ENCODE data around the gene MXD4. TPM values are rescaled to one million over a fixed set of nuclear protein-coding genes. Genes with fewer than 3 reads are reported as not detected.

Gene MXD4
- polyA plus RNA-seq, 1 donor (not counting 4 experiments of a cell fraction or from before 2014, with no cell fraction given) = 26.0 TPM

- no peaks in the 10 kb centered on the region for H3K9me3 ChIP-seq (ENCODE audit: control insufficient read depth, low read depth, low read length)
- H4K20me1 ChIP-seq (ENCODE audit: control insufficient read depth, extremely low read depth, insufficient read depth, low read length) = no peaks in the 10 kb centered on the region
- H3K9me1 ChIP-seq (ENCODE audit: control insufficient read depth, extremely low read depth, insufficient read depth, low read length) = no peaks in the 10 kb centered on the region
- DNase-seq (ENCODE audit: low read depth, low spot score) (no peak), FAIRE-seq (no peak)
- no peak overlapping the region for H3K4me3 ChIP-seq (ENCODE audit: control insufficient read depth in 2 of 3, extremely low read depth in 1 of 3, insufficient read depth in 2 of 3, low read depth in 1 of 3, low read length in 3 of 3)
- no peak overlapping the region for H3K4me2 ChIP-seq (ENCODE audit: control insufficient read depth, extremely low read depth, insufficient read depth, low read depth, low read length)
- H3K27me3 ChIP-seq (ENCODE audit: control insufficient read depth, extremely low read depth, insufficient read depth, low read length) = no peaks in the 10 kb centered on the region
- no peaks in the 10 kb centered on the region for H3K4me1 ChIP-seq (ENCODE audit: control insufficient read depth, extremely low read depth, insufficient read depth, low read length)
- H3K27ac ChIP-seq (ENCODE audit: control insufficient read depth, insufficient read depth, low read length) = no peak overlapping the region
- dilution Hi-C loops (cut with MboI; ENCODE audit: extremely low pct_ligation_motif_present, low sequenced_read_pairs) = no loop called here
- no peak overlapping the region for H2AFZ ChIP-seq (ENCODE audit: control insufficient read depth, low read length)
- no peak for TF ChIP-seq CTCF (optimal IDR thresholded peaks at IDR 0.05 in 1 of 3, IDR thresholded peaks at IDR 0.05 in 1 of 3, conservative IDR thresholded peaks at IDR 0.05 in 1 of 3; ENCODE audit: extremely low read depth in 1 of 3, insufficient read depth in 2 of 3, low read length in 3 of 3)
- no peak for TF ChIP-seq EZH2 (IDR thresholded peaks at IDR 0.05; ENCODE audit: low read length)
- no peaks in the 10 kb centered on the region for H3K36me3 ChIP-seq (ENCODE audit: control insufficient read depth in 2 of 2, extremely low read depth in 1 of 2, insufficient read depth in 2 of 2, low read length in 2 of 2)
- H3K79me2 ChIP-seq (ENCODE audit: control insufficient read depth, insufficient read depth, low read length) = no peaks in the 10 kb centered on the region
- no peak overlapping the region for H3K9ac ChIP-seq (ENCODE audit: control insufficient read depth, extremely low read depth, insufficient read depth, low read length)
Measured at GRCh38 chr4:2270341-2271165, 8.6 kb upstream of the MXD4 start.

DNA sequence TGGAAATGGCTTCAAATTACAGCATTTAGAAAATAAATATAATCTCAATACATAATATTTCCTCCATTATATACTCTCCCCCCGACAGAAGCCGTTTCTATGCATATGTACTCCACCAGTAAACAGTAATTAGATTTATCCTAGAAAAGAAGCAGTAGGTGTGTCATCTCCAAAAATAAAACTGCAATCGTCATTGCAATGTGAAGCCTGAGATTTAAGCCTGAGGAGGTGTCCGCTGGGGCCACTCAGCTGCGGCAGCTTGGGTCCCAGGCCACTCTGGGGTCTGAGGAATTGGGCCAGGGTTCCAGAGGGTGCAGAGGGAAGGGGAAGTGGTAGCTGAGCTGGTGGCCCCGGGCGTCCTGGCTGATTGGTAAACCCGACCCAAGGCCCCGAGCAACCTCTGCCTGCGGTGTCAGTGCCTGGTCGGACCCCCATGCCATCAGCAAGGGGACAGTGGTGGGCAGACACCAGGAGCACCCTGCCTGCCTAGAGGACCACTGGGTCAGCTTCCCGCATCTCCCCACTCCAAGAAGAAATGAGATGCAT lies 7.8 kb upstream of the MXD4 start:
- Histone ChIP-seq H3K27ac (ENCODE audit: control insufficient read depth, insufficient read depth, low read length) (no peak overlapping the region), H3K79me2 (ENCODE audit: control insufficient read depth, insufficient read depth, low read length) (no peaks in the 10 kb centered on the region), H2AFZ (ENCODE audit: control insufficient read depth, low read length) (no peak overlapping the region), H3K9me3 (ENCODE audit: control insufficient read depth, low read depth, low read length) (no peaks in the 10 kb centered on the region), H3K4me3 (ENCODE audit: control insufficient read depth in 2 of 3, extremely low read depth in 1 of 3, insufficient read depth in 2 of 3, low read depth in 1 of 3, low read length in 3 of 3) (no peak overlapping the region), H3K4me1 (ENCODE audit: control insufficient read depth, extremely low read depth, insufficient read depth, low read length) (no peaks in the 10 kb centered on the region), H3K9ac (ENCODE audit: control insufficient read depth, extremely low read depth, insufficient read depth, low read length) (no peak overlapping the region), H3K9me1 (ENCODE audit: control insufficient read depth, extremely low read depth, insufficient read depth, low read length) (no peaks in the 10 kb centered on the region), H3K4me2 (ENCODE audit: control insufficient read depth, extremely low read depth, insufficient read depth, low read depth, low read length) (no peak overlapping the region), H3K36me3 (ENCODE audit: control insufficient read depth in 2 of 2, extremely low read depth in 1 of 2, insufficient read depth in 2 of 2, low read length in 2 of 2) (no peaks in the 10 kb centered on the region), H3K27me3 (ENCODE audit: control insufficient read depth, extremely low read depth, insufficient read depth, low read length) (no peaks in the 10 kb centered on the region), H4K20me1 (ENCODE audit: control insufficient read depth, extremely low read depth, insufficient read depth, low read length) (no peaks in the 10 kb centered on the region)
- FAIRE-seq = no peak
- TF ChIP-seq CTCF (optimal IDR thresholded peaks at IDR 0.05 in 1 of 3, IDR thresholded peaks at IDR 0.05 in 1 of 3, conservative IDR thresholded peaks at IDR 0.05 in 1 of 3; ENCODE audit: extremely low read depth in 1 of 3, insufficient read depth in 2 of 3, low read length in 3 of 3) = no peak
- TF ChIP-seq EZH2 (IDR thresholded peaks at IDR 0.05; ENCODE audit: low read length) = no peak
- dilution Hi-C loops (cut with MboI; ENCODE audit: extremely low pct_ligation_motif_present, low sequenced_read_pairs) = no loop called here
- DNase-seq (ENCODE audit: low read depth, low spot score) = no peak

All from keratinocyte (primary cell).